ENCODE results near the gene EMC10.

EMC10 gene

GRCh38 chr19:50479761-50480251, 3.5 kb downstream of the EMC10 start:
- DNase-seq, result no peak

GRCh38 chr19:50480281-50481111, 4.2 kb downstream of the EMC10 start:
- DNase-seq, result no peak

GRCh38 chr19:50481351-50482149, 5.2 kb downstream of the EMC10 start:
- DNase-seq, result no peak

GRCh38 chr19:50482271-50482855, 6.1 kb downstream of the EMC10 start:
- no peak for DNase-seq

GRCh38 chr19:50482916-50483315, 6.6 kb downstream of the EMC10 start:
- no peak for DNase-seq

- no peak for DNase-seq
Observed at GRCh38 chr19:50485284-50485955, 9.1 kb downstream of the EMC10 start.

- peak in 1 of 2 donors; percentile 37 for DNase-seq
Observed at GRCh38 chr19:50486823-50487515, 10.7 kb downstream of the EMC10 start.

GRCh38 chr19:50488389-50489194, 12.3 kb downstream of the EMC10 start:
- no peak for DNase-seq

- DNase-seq, result no peak
Observed at GRCh38 chr19:50489461-50490011, 13.2 kb downstream of the EMC10 start.

GRCh38 chr19:50490411-50490811, 14.1 kb downstream of the EMC10 start:
- no peak for DNase-seq

- DNase-seq, result no peak
Observed at GRCh38 chr19:50490991-50491472, 14.7 kb downstream of the EMC10 start.

GRCh38 chr19:50492303-50493052, 16.2 kb downstream of the EMC10 start:
- peak; percentile 31 to 35 for DNase-seq

GRCh38 chr19:50493171-50493570, 16.9 kb downstream of the EMC10 start:
- DNase-seq, result no peak

- no peak for DNase-seq
Observed at GRCh38 chr19:50494186-50495019, 18.1 kb downstream of the EMC10 start.

GRCh38 chr19:50495020-50495531, 18.8 kb downstream of the EMC10 start:
- no peak for DNase-seq

- DNase-seq, result no peak
Observed at GRCh38 chr19:50496189-50497021, 20.1 kb downstream of the EMC10 start.

- DNase-seq, result no peak
Observed at GRCh38 chr19:50497022-50497405, 20.7 kb downstream of the EMC10 start.

Data from activated CD4-positive, alpha-beta T cell treated with anti-CD3 and anti-CD28 coated beads for 4 hours (primary cell).